K562 (cell line): Measurements from ENCODE around the gene ABI3BP.

Experiments used
- ATF3 ChIP-seq, 2 experiments: fragments of 450-650 bp in 1 of 2; sonication (generic) in 1 of 2; formaldehyde crosslinking in 1 of 2; IDR thresholded peaks in 1 of 2; conservative IDR thresholded peaks in 1 of 2; 2 replicates each; pipeline versions ENCODE4 v1.6.1 to v1.8.1; 2016 to 2023; ENCODE audit warnings: mild to moderate bottlenecking in 2 of 2, moderate library complexity in 2 of 2, inconsistent platforms in 1 of 2, missing genetic modification reagents in 1 of 2
- CTCF ChIP-seq, 3 experiments: IDR thresholded peaks in 2 of 3; conservative IDR thresholded peaks in 1 of 3; 2 replicates each; pipeline ENCODE4 v1.5.1; 2011 to 2012; ENCODE audit warnings: low read length in 3 of 3, mild to moderate bottlenecking in 3 of 3, control low read depth in 2 of 3, improper control_type of control experiment in 1 of 3, inconsistent platforms in 1 of 3, low read depth in 1 of 3, mixed read lengths in 1 of 3, moderate library complexity in 1 of 3; ENCODE audit not compliant: insufficient read depth in 2 of 3
- MIER1 ChIP-seq: fragments of 450-650 bp; IDR thresholded peaks from 2 replicates; pipeline ENCODE4 v1.6.1; 2016; ENCODE audit warnings: antibody characterized with exemption, mild to moderate bottlenecking, low read depth
- SP1 ChIP-seq: sonication (generic); formaldehyde crosslinking; IDR thresholded peaks from 2 replicates; pipeline ENCODE4 v1.8.1; 2022; ENCODE audit warnings: mild to moderate bottlenecking, missing genetic modification reagents
- ZNF197 ChIP-seq: fragments of 200-800 bp; sonication (Bioruptor generic); IDR thresholded peaks from 2 replicates; pipeline ENCODE4 v1.6.1; 2016; ENCODE audit warnings: low read depth, missing genetic modification characterization, missing compliant biosample characterization
- ZNF224 ChIP-seq: sonication (generic); formaldehyde crosslinking; IDR thresholded peaks from 2 replicates; pipeline ENCODE4 v1.8.0; 2022; ENCODE audit warnings: mild to moderate bottlenecking, missing genetic modification reagents

DNA sequence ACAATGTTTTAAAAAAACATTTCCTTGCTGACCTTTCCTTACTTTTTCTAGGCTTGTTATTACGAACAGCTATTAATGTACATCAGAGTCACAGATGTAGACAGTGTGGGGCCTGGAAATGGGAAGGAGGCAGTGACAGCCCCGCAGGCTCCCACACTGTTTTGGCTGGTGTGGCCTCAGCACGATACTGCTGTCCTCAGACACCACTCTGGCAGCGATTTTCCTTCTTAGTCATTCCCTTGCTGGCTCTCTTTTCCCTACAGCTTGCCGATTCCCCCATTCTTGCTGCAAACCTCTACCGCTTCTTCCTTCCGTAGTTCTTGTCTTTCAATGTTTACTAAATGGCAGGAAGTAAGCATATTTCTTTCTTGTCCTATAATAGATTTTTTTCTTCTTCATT, 113.1 kb downstream of the ABI3BP start:
- TF ChIP-seq ZNF197 (CRISPR knock-in tag) (no peak), MIER1 (no peak), CTCF (IDR thresholded peaks at IDR 0.05 in 2 of 3, conservative IDR thresholded peaks at IDR 0.05 in 1 of 3; ENCODE audit: insufficient read depth in 2 of 3, low read depth in 1 of 3, low read length in 3 of 3) (no peak), ATF3 (IDR thresholded peaks at IDR 0.05) (no peak), ATF3 (CRISPR knock-in tag; conservative IDR thresholded peaks at IDR 0.05) (no peak), SP1 (CRISPR knock-in tag) (no peak), ZNF224 (CRISPR knock-in tag) (no peak)
